HL-60/S4 (cell line): Measurements from ENCODE around the gene MARCHF5.

Source experiments
- in situ Hi-C: fragments of 300-500 bp; cut with MboI; formaldehyde crosslinking; loops from 2 replicates; pipeline ENCODE4 v1.14.3; 2022; ENCODE audit warnings: low sequenced_read_pairs

MARCHF5 gene, protein sequence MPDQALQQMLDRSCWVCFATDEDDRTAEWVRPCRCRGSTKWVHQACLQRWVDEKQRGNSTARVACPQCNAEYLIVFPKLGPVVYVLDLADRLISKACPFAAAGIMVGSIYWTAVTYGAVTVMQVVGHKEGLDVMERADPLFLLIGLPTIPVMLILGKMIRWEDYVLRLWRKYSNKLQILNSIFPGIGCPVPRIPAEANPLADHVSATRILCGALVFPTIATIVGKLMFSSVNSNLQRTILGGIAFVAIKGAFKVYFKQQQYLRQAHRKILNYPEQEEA

GRCh38 chr10:92290837-92291615 lies at the start of gene MARCHF5, which contains the start of gene CPEB3:
Gene MARCHF5 (plus strand): TSS chr10:92291167. CDS start chr10:92291495, 328 bp downstream.
Gene CPEB3 (minus strand): TSS chr10:92291078. CDS start chr10:92240350, 50,728 bp downstream.
- in situ Hi-C loops = no loop called here

GRCh38 chr10:92241501-92241900 lies 49.5 kb upstream of the MARCHF5 start:
- in situ Hi-C loops = no loop called here

DNA sequence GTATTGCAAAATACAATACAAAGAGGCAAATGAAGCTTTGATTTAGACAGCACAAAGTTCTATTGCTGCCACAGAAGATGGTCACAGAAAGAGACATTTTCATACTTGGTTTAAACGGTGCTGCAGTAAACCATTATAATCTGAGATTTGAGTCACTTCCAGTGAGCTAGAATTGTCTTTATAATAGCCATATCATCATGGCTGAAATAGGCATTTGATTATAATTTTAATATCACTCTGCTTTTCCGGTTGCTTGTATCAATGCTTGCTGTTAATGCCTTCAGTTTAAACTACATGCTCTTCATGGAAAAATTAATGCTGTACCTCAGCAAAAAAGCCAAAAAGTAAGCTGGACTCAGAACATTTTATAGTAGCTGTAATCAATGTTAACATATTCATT lies 48.6 kb upstream of the MARCHF5 start:
- in situ Hi-C loops = no loop called here

GRCh38 chr10:92242910-92243671 lies 47.9 kb upstream of the MARCHF5 start:
- in situ Hi-C loops = no loop called here

GRCh38 chr10:92244796-92245195 lies 46.2 kb upstream of the MARCHF5 start:
- in situ Hi-C loops = no loop called here

DNA sequence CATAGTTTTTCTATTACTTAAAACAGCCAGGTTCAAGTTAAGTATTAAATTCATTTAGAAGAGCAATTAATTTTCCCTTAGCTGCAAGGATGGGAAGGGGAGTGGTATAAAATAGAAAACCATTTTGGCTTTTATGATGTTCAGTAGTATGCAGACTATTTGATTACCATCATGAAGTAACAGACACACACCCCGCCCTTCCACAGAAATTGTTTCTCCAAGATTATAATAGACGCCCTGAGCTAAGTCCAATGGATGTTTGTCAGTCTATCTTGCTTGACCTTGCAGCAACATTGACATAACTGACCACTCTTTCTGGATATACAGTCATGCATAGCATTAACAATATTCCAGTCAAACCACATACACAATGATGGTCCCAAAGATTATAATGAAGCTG lies 42.4 kb upstream of the MARCHF5 start:
- in situ Hi-C loops = no loop called here

DNA sequence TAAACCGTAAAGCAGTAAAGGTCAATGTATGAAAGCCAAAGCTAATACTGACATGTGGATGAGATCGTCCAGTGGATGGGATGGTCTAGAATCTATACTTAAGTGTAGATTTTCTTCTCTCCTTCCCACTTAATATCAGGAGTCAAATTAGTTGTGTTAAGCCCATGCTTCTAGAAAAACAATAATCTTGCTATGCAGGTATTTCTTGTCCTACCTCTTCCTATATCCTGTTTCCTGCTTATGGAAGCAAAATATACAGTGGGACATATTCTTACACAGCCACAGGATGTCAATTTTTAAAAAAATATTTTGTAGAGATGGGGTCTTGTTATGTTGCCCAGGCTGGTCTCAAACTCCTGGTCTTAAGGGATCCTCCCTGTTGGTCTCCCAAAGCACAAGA lies 27.6 kb upstream of the MARCHF5 start:
- in situ Hi-C loops = no loop called here

DNA sequence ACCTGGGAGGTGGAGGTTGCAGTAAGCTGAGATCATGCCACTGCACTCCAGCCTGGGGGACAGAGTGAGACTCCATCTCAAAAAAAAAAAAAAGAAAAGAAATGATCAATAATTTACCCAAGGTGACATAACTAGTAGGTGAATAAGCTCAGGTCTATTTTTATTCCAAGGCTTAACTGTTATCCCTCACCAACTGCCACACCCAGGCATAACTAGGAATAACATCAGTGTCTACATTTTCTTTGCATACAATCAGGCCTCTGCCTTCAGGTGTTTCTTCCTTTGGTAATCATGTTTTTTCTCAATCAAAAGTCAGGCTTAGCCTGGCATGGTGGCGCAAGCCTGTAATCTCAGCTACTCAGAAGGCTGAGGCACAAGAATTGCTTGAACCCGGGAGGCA lies 26.7 kb upstream of the MARCHF5 start:
- in situ Hi-C loops = no loop called here

GRCh38 chr10:92265687-92266258 lies 25.2 kb upstream of the MARCHF5 start:
- in situ Hi-C loops = no loop called here

DNA sequence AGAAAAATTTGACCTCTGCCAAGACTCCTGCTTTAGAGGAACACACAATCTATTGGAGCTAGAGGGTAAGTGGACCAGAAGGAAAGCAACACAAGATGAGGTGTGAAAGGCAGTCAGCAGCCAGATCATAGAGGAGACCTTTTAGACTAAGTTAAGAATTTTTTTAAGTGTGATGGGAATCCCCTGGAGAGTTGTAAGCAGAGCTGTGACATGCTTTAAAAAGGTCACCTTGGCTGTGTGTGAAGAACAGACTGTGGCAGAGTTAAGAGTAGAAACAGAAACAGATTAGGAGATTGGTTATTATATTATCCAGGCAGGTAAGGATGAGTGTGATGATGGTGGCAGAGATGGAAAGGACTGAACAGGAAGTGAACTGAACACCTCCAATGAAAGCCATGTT lies 23.6 kb upstream of the MARCHF5 start:
- in situ Hi-C loops = no loop called here

GRCh38 chr10:92268748-92269147 lies 22.2 kb upstream of the MARCHF5 start:
- in situ Hi-C loops = no loop called here

GRCh38 chr10:92274071-92274470 lies 16.9 kb upstream of the MARCHF5 start:
- in situ Hi-C loops = no loop called here

GRCh38 chr10:92278996-92279696 lies 11.8 kb upstream of the MARCHF5 start:
- in situ Hi-C loops = no loop called here

DNA sequence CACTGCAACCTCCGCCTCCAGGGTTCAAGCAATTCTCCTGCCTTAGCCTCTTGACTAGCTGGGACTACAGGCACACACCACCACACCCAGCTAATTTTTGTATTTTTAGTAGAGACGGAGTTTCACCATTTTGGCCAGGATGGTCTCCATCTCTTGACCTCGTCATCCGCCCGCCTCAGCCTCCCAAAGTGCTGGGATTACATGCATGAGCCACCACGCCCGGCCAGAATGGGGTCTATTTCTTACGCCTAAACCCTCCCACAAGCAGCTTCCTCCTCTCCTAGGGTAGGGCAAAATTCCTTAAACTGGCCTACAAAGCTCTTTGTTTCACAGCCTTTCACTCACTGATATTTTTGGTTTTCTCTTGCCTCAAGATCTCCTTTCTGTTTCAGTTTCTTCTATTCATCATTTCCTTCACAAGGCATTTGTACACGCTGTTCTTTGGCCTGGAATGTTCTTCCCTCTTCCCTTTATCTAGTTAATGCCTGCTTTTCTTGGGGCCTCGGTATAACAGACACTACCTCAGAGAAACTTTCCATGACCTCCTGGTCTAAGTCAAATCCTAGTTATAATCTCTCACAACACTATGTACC lies 6.8 kb upstream of the MARCHF5 start:
- in situ Hi-C loops = no loop called here

DNA sequence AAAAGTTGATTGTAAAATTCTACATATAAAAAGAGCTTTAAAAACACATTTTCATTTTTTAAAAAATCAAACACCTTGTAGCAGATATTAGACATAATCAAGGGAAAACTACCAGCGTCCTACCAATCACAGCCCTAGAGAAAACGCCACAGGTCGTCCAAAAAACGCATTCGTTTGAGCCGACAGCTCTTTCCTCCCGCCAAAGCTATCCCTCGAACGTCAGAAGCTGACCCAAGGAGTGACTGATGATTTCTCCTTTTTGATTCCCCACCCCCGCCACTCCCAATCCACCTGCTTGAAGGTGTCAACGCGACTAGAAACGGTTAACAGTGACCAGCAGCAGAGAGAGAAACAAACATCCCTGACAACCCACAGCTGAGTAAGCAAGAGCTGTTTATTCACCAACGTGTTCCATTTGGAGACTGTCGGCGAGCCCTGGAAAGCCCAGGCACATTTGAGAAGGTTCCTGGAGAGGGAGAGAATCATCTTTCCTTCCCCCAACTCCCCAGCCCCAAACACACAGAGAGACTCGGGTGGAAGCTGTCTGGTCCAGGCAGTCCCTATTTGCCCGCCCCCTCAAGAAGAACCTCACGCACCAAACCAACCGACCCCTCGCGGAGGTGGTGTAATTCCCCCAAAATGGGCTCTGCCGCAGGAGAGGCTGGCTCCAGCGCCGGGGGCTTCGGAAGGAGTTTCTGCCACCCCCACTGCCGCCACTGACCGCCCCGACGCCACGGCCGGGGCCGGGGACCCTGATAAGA lies 711 bp upstream of the MARCHF5 start:
- in situ Hi-C loops = no loop called here

DNA sequence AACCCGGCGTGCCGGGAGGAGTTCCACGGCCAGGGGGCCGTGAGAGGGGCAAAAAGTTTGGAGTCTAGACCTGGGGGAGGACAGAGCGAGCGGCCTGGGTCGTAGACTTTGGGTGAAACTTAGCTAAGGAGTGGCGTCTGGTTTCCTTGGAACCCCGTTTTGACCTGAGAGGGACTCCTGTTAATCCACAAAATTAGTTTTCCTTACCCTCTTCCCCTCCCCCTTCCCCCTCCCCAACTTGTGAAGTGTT lies 574 bp downstream of the MARCHF5 start:
- in situ Hi-C loops = no loop called here

- in situ Hi-C loops = no loop called here
Measured at GRCh38 chr10:92291921-92292845, 1.2 kb downstream of the MARCHF5 start.

DNA sequence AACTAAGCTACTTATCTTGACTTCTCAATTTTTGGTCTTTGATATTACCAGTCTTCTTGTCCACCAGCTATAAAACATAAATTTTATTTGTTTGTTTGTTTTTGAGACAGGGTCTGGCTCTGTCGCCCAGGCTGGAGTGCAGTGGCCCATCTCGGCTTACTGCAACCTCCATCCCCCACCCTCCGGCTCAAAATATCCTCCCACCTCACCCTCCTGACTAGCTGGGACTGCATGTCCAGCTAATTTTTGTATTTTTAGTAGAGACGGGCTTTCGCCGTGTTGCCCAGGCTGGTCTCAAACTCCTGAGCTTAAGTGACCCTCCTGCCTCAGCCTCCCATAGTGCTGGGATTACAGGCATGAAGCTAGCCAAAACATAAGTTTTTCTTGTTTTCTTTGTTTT lies 7.5 kb downstream of the MARCHF5 start:
- in situ Hi-C loops = no loop called here

GRCh38 chr10:92303096-92303495 lies 12.1 kb downstream of the MARCHF5 start:
- in situ Hi-C loops = no loop called here
